22Rv1 (cell line): ENCODE data around the gene DCK.

ENCODE experiments used
- ZFX ChIP-seq: fragments of 450-650 bp; IDR thresholded peaks from 2 replicates; pipeline ENCODE4 v1.6.1; 2017; ENCODE audit warnings: antibody characterized with exemption, borderline replicate concordance
- TF ChIP-seq, protein P1 (sequence below): fragments of 450-650 bp; IDR thresholded peaks from 2 replicates; pipeline ENCODE4 v1.5.1; 2017; ENCODE audit warnings: mild to moderate bottlenecking

GRCh38 chr4:71009890-71010588 lies 16.6 kb downstream of the DCK start:
- TF ChIP-seq, protein P1, sequence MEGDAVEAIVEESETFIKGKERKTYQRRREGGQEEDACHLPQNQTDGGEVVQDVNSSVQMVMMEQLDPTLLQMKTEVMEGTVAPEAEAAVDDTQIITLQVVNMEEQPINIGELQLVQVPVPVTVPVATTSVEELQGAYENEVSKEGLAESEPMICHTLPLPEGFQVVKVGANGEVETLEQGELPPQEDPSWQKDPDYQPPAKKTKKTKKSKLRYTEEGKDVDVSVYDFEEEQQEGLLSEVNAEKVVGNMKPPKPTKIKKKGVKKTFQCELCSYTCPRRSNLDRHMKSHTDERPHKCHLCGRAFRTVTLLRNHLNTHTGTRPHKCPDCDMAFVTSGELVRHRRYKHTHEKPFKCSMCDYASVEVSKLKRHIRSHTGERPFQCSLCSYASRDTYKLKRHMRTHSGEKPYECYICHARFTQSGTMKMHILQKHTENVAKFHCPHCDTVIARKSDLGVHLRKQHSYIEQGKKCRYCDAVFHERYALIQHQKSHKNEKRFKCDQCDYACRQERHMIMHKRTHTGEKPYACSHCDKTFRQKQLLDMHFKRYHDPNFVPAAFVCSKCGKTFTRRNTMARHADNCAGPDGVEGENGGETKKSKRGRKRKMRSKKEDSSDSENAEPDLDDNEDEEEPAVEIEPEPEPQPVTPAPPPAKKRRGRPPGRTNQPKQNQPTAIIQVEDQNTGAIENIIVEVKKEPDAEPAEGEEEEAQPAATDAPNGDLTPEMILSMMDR, result peak; percentile 78
- TF ChIP-seq ZFX, result no peak
